ENCODE measurements around the gene GAGE12H.
"Not testable (repeated sequence)": the region's sequence is repeated elsewhere in the genome, so short reads cannot be mapped to it uniquely, and the experiment has no call there.

The GAGE12H gene

GRCh38 chrX:49579649-49580048, at the start of gene GAGE12H:
TSS of gene GAGE12H (plus strand) at chrX:49579949. CDS start at chrX:49581104, 1,155 bp downstream.
- not testable (repeated sequence) for DNase-seq

GRCh38 chrX:49531877-49532276, 47.9 kb upstream of the GAGE12H start, which contains the start of gene GAGE12C:
TSS of gene GAGE12C (plus strand) at chrX:49532177. CDS start at chrX:49533332, 1,155 bp downstream.
- DNase-seq = not testable (repeated sequence)

GRCh38 chrX:49541433-49541832, 38.3 kb upstream of the GAGE12H start, which contains the start of gene GAGE12D:
TSS of gene GAGE12D (plus strand) at chrX:49541733. CDS start at chrX:49542888, 1,155 bp downstream.
- not testable (repeated sequence) for DNase-seq

GRCh38 chrX:49550989-49551388, 28.8 kb upstream of the GAGE12H start, which contains the start of gene GAGE12E:
TSS of gene GAGE12E (plus strand) at chrX:49551289. CDS start at chrX:49552444, 1,155 bp downstream.
- DNase-seq = not testable (repeated sequence)

- DNase-seq = not testable (repeated sequence)
Measured at GRCh38 chrX:49560542-49560941, 19.2 kb upstream of the GAGE12H start, which contains the start of gene GAGE12F. TSS of gene GAGE12F (plus strand) at chrX:49560842. CDS start at chrX:49561997, 1,155 bp downstream.

GRCh38 chrX:49568728-49569127, 11.0 kb upstream of the GAGE12H start:
- DNase-seq = not testable (repeated sequence)

- DNase-seq = not testable (repeated sequence)
Measured at GRCh38 chrX:49569152-49569551, 10.6 kb upstream of the GAGE12H start.

- not testable (repeated sequence) for DNase-seq
Measured at GRCh38 chrX:49570100-49570499, 9.6 kb upstream of the GAGE12H start, which contains the start of gene GAGE12G. TSS of gene GAGE12G (plus strand) at chrX:49570400. CDS start at chrX:49571555, 1,155 bp downstream.

- not testable (repeated sequence) for DNase-seq
Measured at GRCh38 chrX:49589196-49589595, 9.4 kb downstream of the GAGE12H start, which contains the start of gene GAGE2A. TSS of gene GAGE2A (plus strand) at chrX:49589496. CDS start at chrX:49590651, 1,155 bp downstream.

- DNase-seq = not testable (repeated sequence)
Measured at GRCh38 chrX:49589769-49590478, 10.2 kb downstream of the GAGE12H start.

GRCh38 chrX:49590488-49590887, 10.7 kb downstream of the GAGE12H start:
- not testable (repeated sequence) for DNase-seq

- not testable (repeated sequence) for DNase-seq
Measured at GRCh38 chrX:49598720-49599119, 19.0 kb downstream of the GAGE12H start, which contains the start of gene GAGE1. TSS of gene GAGE1 (plus strand) at chrX:49599020. CDS start at chrX:49600175, 1,155 bp downstream.

GRCh38 chrX:49610718-49611310, 31.1 kb downstream of the GAGE12H start:
- DNase-seq = no peak

- no peak for DNase-seq
Measured at GRCh38 chrX:49618574-49618973, 38.8 kb downstream of the GAGE12H start.

- no peak for DNase-seq
Measured at GRCh38 chrX:49627086-49627777, 47.5 kb downstream of the GAGE12H start.
